ENCODE results near the gene GID8. TPM values are rescaled to one million over a fixed set of nuclear protein-coding genes. Genes with fewer than 3 reads are reported as not detected.
A peak's percentile ranks its signal among the peaks of the same experiment; 100 is the strongest.

Gene GID8
- total and polyA plus RNA-seq, 8 donors = 24.5 to 52.6 (median 47.6) TPM

GRCh38 chr20:62990306-62990825 is 52.4 kb downstream of the GID8 start:
- no peak overlapping the region for H3K27ac ChIP-seq
- DNase-seq (peak in 1 of 4 donors; percentile 60), ATAC-seq (no peak)
- H3K27me3 ChIP-seq = peaks cover 0 to 87% of the 10 kb centered on the region in 2 donors
- no peaks in the 10 kb centered on the region for H3K4me1 ChIP-seq
- H3K4me3 ChIP-seq = no peak overlapping the region
- TF ChIP-seq, protein P1, sequence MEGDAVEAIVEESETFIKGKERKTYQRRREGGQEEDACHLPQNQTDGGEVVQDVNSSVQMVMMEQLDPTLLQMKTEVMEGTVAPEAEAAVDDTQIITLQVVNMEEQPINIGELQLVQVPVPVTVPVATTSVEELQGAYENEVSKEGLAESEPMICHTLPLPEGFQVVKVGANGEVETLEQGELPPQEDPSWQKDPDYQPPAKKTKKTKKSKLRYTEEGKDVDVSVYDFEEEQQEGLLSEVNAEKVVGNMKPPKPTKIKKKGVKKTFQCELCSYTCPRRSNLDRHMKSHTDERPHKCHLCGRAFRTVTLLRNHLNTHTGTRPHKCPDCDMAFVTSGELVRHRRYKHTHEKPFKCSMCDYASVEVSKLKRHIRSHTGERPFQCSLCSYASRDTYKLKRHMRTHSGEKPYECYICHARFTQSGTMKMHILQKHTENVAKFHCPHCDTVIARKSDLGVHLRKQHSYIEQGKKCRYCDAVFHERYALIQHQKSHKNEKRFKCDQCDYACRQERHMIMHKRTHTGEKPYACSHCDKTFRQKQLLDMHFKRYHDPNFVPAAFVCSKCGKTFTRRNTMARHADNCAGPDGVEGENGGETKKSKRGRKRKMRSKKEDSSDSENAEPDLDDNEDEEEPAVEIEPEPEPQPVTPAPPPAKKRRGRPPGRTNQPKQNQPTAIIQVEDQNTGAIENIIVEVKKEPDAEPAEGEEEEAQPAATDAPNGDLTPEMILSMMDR (IDR thresholded peaks at IDR 0.05) = no peak
- intact Hi-C loops (cut with DNase I) = no loop called here
- no peaks in the 10 kb centered on the region for H3K9me3 ChIP-seq
- no peaks in the 10 kb centered on the region for H3K36me3 ChIP-seq

GRCh38 chr20:62991196-62991807 is 53.4 kb downstream of the GID8 start:
- no peaks in the 10 kb centered on the region for H3K9me3 ChIP-seq
- intact Hi-C loops (cut with DNase I) = no loop called here
- H3K27ac ChIP-seq = no peak overlapping the region
- no peak overlapping the region for H3K4me3 ChIP-seq
- TF ChIP-seq, protein P1 (IDR thresholded peaks at IDR 0.05) = no peak
- no peak for DNase-seq
- peaks cover 0 to 87% of the 10 kb centered on the region in 2 donors for H3K27me3 ChIP-seq
- H3K36me3 ChIP-seq = no peaks in the 10 kb centered on the region
- no peak for ATAC-seq
- H3K4me1 ChIP-seq = no peaks in the 10 kb centered on the region

GRCh38 chr20:62991863-62992262 is 53.9 kb downstream of the GID8 start:
- intact Hi-C loops (cut with DNase I) = no loop called here
- H3K36me3 ChIP-seq = no peaks in the 10 kb centered on the region
- TF ChIP-seq, protein P1 (IDR thresholded peaks at IDR 0.05) = no peak
- H3K27me3 ChIP-seq = peaks cover 0 to 90% of the 10 kb centered on the region in 2 donors
- DNase-seq = no peak
- H3K27ac ChIP-seq = no peak overlapping the region
- no peaks in the 10 kb centered on the region for H3K9me3 ChIP-seq
- no peak overlapping the region for H3K4me3 ChIP-seq
- ATAC-seq = no peak
- no peaks in the 10 kb centered on the region for H3K4me1 ChIP-seq

DNA sequence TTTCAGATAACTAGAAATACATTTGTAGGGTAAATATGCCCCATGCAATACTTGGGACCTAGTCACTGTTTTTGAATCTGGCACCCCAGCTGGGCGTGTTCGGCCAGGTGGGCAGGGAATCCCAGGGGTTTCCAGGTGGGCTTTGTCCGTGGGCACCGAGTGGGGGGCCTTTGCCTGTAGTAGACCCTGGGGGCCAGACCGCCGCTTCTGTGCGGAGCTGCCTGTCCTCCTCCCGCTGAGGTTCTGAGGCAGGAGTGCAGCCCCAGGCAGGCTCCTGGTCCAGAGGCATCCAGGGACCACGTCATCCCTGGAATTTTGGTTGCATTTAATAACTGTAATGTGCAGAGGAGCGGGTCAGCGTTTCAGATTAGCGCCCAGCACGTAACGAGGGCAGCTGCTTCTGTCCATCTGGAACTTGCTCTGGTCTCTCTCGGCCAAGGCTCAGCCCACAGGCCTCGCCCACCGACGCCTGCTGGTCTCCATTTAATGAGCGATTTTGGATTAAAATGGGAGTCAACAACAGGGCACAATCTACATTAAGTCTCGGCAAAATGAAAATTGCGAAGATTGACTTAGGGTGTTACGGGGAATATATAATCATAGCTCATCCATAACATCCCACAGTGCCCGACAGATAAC is 56.0 kb downstream of the GID8 start:
- TF ChIP-seq, protein P1 (IDR thresholded peaks at IDR 0.05) = no peak
- Histone ChIP-seq H3K36me3 (no peaks in the 10 kb centered on the region), H3K27me3 (peaks cover 0 to 91% of the 10 kb centered on the region in 2 donors), H3K4me1 (no peaks in the 10 kb centered on the region), H3K27ac (no peak overlapping the region), H3K4me3 (no peak overlapping the region), H3K9me3 (no peaks in the 10 kb centered on the region)
- intact Hi-C loops (cut with DNase I) = no loop called here
- DNase-seq (no peak), ATAC-seq (no peak)

DNA sequence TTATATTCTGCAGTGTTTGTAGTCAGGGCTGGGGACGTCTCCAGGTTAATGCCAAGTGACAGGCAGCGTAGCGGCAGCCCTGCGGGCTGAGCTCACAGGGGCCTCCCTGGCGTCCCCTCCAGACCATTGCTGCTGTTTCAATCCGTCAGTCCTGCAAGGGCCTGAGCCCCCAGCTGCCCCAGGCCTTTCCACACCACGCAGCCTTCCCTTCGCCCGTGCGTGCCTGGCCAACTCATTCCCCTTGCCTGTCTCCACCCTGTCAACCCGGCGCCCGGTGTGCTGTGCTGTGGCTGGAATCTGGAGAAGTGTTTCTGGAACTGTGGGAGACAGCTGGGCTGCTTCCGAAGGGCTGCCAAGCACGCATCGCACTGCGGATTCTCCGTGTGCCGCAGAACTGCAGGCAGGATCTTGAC is 56.9 kb downstream of the GID8 start:
- H3K4me1 ChIP-seq = no peaks in the 10 kb centered on the region

More for the DNA sequence above, 56.9 kb downstream of the GID8 start:
- Histone ChIP-seq H3K9me3 (no peaks in the 10 kb centered on the region), H3K4me3 (no peak overlapping the region), H3K36me3 (no peaks in the 10 kb centered on the region), H3K27ac (no peak overlapping the region), H3K27me3 (peaks cover 0 to 94% of the 10 kb centered on the region in 2 donors)
- TF ChIP-seq, protein P1 (IDR thresholded peaks at IDR 0.05) = no peak
- DNase-seq = peak in 1 of 4 donors; percentile 79
- no peak for ATAC-seq
- intact Hi-C loops (cut with DNase I) = no loop called here
